NCI-H748 treated with DMSO at 0.1 percent for 48 hours (cell line): ENCODE results near the gene HCK.

Source experiments
- DNase-seq: peaks from one replicate; lab custom pipeline; 2025; lab: John Stamatoyannopoulos, UW

HCK gene

DNA sequence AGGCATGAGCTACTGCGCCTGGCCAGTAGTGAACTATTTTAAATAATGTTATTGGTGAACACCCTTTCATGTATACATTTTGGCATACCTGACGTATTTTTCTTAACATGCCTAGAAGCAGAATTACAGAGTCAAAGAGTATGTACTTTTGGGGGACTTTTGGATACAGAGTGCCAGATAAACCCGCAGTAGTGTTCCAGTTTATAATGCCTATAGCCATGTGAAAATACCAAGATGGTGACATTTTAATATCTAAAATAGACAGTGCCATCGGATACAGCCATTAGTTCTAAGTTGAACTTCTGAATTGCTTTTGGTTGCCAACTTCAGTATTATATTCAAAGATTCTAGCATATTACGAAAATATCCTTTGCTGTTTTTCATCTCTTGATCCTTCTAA, 77.8 kb downstream of the HCK start:
- DNase-seq = no peak

DNA sequence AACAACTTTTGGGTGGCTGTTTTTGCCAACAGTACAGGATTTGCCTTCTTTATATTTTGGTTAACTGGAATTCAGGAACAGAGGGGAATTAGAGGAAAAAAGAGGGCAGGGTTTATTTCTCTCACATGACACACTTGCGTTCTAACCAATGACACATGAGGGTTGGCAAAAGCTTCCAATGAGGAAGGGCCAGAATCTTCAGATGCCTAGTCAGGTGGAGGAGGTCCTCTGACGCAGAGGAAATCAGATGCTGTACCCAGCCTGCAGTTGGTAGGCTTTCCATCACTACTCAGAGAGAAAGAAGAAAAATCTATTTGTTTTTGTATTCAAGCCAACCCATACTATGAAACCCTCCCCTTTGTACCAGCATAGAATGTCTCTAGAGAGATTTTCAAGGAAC, 78.3 kb downstream of the HCK start:
- no peak for DNase-seq

DNA sequence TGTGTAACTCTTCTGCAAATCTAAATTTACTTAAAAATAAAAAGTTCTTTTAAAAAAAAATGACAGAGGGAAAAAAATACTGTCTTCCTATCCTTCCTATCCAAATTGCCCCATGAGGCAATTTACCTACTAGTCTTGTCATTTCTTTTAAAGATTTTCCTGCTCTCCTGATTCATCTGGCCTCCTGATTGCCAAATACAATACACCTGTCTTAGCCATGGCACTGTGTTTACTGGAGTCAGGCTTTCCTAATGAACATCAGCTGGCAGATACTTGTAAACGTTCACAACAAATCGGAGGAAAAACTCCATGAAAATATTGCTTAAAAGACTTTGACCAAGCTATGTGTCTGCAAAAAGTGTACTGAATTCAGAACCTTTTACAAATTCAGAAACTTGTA, 78.9 kb downstream of the HCK start:
- DNase-seq = no peak

DNA sequence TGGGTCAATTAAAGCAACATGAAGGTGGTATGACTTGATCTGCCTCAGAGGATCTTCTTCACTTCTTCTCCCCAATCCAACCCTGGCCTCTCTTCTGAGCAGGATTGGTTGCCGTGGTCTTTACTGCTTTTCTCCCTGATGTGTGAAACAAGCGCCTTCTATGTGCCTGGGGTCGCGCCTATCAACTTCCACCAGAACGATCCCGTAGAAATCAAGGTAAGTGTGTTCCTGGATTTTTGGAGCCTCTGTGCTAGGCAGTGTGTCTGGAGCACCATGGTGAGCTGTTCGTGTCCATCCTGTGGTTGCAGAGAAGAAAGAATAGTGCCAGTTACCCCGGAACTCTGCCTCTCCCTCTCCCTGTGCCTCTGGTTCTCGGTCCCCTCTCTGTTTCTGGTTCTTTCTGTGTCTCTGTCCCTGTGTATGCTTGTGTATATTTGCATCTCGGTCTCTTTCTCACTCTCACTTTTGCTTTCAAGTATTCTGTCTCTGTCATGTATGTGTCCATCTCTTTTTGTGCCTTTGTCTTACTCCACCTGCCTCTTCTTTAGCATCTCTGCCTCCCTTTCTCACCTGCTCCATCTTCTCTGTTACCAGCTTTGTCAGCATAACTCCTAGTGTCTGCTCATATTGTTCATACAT, 81.0 kb downstream of the HCK start:
- no peak for DNase-seq

DNA sequence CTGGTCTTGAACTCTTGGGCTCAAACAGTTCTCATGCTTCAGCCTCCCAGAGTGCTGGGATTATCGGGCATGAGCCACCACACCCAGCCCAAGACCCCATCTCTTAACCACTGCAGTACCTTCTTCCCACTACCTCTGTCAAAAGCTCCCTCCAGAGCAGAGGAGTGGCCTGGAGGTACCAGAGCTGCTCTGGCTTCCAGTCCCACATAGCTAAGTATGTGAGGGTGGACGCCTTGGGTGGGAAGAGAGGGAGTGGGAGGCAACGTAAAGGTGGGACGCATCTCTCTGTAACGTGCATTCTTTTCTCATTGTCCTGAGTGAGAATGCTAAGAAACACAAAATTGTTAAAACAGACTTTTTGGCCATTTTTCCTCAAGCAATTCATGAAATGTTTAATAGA, 82.0 kb downstream of the HCK start:
- DNase-seq = no peak

DNA sequence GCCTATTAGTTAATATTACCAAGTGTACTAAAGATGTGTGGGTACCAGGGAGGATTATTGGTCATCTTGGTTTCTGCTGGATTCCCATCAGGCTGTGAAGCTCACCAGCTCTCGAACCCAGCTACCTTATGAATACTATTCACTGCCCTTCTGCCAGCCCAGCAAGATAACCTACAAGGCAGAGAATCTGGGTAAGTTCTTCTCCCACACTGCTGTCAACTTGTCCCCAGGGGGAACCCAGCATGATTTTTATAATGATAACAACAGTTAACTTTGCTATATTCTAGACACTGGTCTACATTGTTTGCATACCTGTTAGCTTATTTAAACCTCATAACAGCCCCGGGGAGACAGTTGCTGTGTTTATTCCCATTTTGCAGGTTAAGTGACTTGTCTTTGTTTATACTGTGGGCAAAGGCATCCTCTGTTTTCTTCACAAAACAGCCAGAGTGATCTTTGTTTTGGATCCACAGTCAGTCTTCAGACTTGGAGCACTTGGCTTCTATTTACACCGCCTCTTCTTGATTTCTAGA, 84.0 kb downstream of the HCK start:
- no peak for DNase-seq

DNA sequence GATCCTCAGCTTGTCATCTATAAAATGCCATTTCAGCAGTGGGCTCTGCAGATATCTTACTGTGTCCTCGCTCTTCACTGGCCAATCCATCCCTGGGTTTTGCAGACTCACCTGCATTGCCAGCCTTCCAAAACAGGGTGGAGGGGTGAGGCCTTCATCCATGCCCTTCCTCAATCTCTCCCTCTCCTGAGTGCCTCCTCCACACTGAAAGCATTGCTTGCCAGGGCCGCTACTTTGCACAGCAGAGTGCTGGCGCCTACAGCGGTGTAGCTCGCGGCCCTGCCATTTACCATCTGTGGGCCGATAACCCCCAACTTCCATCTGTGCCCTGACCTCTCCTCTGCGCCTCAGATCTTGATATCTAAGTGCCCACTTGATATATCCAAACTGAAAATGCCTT, 86.9 kb downstream of the HCK start:
- no peak for DNase-seq

DNA sequence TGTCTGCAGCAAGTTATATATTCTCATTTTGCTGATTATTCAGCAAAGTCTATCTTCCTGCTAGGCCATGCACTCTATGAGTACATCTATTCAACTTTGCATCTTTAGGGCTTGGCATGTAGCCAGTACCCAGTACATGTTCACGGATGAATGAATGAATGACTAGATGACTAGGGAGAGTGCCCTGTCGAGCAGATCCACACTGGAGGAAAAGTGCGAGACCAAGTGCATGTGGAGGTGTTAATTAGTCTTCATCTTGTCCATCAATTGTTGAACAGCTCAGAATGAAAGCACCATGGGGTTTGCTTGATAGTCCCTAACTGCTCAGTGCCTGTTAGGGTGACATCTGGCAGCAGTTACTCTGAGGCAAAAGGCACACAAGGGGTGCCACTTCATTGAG, 87.9 kb downstream of the HCK start:
- DNase-seq = no peak

DNA sequence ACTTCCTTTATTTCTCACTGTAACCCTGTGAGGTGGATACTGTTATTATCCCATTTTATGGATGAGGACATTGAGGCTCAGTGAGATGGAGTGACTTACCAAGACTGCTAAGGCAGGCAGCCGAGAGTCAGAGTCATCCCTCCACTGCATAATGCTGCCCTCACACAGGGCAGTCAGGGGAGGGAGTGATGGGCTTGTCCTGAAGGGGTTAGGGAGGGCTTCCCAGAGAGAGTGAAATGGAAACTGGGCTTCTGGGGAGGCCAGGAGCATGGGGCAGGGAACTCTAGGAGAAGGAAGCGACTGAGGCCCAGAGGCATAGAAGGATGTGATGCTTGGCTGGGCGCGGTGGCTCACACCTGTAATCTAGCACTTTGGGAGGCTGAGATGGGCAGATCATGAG, 88.6 kb downstream of the HCK start:
- DNase-seq = no peak

DNA sequence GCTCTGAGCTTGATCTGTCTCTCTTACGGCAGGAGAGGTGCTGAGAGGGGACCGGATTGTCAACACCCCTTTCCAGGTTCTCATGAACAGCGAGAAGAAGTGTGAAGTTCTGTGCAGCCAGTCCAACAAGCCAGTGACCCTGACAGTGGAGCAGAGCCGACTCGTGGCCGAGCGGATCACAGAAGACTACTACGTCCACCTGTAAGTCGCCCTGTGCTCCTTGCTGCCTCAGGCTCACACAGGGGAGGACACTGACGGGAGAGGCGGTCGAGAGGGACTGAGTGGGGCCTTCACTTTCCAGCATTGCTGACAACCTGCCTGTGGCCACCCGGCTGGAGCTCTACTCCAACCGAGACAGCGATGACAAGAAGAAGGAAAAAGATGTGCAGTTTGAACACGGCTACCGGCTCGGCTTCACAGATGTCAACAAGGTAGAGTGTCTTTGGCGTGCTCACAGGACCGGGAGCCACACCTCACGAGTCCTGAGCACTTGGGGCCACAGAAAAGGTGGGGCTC, 89.5 kb downstream of the HCK start:
- no peak for DNase-seq

DNA sequence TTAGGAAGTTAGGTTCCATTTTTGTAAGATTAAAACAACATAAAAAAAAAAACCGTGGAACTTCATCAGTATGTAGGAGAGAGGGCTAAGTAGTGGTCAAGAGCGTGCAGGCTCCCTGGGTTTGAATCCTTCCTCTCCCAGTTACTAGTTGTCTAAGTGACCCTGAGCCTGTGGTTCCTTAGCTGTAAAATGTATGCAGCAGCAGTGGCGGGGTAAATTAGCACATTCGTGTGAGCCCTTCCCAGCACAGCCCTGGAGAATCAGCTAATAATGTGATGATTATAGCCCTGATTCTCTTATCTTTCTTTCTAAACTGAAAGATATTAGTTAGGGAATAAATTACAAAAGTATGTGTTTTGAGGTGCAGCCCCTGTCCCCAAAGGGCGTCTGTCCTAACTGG, 90.0 kb downstream of the HCK start:
- DNase-seq = no peak

DNA sequence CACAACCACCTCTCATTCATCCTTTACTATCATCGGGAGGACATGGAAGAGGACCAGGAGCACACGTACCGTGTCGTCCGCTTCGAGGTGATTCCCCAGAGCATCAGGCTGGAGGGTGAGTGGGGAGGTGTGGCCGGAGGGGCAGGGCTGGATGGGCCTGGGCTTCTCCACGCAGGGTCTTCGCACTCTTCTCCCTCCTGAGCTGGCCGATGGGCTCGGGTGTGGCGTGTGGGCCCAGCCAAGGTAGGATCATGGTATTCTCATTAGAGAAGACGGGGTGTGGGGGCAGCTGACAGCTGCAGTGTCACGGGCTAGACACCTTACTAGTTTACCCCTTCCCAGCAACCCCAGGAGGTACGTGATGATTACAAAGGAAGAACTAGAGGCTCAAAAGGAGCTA, 90.9 kb downstream of the HCK start:
- no peak for DNase-seq

DNA sequence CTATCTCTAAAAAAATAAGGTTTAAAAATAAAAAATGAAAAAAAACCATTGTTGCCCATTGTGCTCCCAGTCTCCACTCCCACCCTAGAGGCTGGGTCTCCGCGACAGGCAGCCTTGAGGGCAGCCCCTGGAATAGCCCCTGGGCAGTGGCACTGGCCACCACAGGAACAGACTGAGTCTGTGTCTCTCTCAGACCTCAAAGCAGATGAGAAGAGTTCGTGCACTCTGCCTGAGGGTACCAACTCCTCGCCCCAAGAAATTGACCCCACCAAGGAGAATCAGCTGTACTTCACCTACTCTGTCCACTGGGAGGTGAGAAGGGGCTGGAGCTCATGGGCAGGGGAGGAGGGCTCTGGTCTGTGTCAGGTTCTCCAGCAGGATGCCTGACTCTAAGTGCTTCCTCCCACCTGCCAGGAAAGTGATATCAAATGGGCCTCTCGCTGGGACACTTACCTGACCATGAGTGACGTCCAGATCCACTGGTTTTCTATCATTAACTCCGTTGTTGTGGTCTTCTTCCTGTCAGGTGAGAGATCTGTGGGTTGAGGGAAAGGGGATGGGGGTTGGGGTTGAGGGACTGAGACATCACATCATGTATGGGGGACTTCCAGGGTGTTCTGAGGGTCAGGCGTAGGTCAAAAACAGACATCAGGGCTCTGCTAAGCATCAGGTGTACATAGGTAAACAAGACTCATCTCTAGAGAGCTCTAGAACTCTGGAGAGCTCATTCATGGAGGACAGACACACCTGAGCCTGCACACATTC, 93.0 kb downstream of the HCK start:
- no peak for DNase-seq

DNA sequence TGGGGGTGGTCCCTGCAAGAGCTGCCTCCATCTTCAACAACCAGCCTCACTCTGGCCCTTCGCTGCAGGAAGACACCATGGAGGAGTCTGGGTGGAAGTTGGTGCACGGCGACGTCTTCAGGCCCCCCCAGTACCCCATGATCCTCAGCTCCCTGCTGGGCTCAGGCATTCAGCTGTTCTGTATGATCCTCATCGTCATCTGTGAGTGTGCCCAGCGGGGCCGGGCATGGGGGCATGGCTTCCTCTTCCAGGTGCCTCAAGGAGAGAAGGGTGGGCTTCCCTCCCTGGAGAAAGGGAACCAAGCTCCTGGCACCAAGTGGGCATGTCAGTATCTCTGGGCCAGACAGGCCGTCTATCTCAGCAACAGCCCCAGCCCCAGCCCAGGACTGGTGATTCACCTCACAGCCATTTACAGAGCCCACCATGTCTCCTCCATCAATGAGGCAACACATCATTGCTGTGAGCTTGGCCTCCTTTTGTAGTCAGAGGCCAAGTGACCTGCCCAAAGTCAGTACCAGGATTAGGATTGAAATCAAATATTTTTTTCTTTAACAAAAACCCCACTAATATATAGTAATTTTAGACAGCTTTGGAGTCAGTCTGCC, 97.6 kb downstream of the HCK start:
- DNase-seq = no peak

DNA sequence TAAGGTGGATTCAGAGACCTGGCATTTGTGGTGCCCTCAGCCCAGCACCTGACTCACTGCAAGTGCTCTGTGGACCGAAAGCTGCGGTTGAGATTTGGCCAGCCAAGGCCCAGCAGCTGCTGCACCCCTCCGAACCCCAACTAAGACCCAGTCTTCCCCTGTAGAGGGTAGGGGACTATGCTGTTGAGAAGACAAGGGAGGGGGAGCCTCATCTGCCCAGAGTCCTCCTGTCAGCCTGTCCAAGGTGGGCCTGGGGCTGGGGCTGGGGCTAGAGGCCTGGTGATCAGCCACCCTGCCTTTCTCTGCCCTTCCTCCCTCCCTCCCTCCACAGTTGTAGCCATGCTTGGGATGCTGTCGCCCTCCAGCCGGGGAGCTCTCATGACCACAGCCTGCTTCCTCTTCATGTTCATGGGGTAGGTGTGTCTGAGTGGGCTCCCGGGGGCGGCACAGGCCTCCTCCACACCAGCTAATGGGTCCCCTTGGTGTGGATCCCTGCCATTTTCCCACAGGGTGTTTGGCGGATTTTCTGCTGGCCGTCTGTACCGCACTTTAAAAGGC, 98.3 kb downstream of the HCK start:
- DNase-seq = no peak
